ENCODE data around the gene CASTOR1.

CASTOR1 gene

DNA sequence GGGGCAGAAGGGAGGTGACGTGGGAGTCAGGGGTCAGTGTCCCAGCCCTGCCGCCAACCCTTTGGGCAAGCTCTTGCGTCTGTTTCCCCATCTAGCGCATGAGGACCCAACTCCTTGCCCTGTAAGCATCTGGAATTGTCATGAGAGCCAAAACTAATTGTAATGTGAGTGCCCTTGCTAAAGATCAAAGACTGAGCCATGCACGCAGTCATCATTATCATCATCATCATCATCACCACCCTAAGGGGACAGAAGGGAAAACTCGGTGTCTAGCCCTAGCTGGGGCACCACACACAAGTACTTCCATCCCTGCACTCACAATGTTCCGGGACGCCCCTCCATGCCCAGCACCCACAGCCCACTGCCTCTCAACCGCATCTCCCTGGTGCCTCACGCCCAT is 45.2 kb downstream of the CASTOR1 start:
- FAIRE-seq = no peak

DNA sequence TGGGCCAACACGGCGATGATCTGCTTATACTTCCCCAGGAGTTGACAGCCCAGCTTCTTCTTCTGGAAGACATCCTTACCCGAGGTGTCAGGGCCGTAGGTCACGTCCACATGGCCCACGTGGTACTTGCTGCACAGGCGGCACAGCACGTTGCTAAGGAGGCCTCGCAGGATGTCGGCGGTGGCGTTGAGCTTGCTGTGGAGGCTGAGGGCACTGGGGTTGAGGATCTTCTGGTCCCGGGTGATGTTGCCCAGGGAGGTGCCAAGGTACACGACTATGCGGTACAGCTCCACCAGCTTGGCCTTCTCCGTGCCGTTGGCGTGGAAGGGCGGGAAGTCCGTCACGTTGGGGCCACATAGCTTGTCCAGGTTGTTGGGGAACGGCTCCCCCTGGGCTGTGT is 45.6 kb downstream of the CASTOR1 start:
- no peak for FAIRE-seq

DNA sequence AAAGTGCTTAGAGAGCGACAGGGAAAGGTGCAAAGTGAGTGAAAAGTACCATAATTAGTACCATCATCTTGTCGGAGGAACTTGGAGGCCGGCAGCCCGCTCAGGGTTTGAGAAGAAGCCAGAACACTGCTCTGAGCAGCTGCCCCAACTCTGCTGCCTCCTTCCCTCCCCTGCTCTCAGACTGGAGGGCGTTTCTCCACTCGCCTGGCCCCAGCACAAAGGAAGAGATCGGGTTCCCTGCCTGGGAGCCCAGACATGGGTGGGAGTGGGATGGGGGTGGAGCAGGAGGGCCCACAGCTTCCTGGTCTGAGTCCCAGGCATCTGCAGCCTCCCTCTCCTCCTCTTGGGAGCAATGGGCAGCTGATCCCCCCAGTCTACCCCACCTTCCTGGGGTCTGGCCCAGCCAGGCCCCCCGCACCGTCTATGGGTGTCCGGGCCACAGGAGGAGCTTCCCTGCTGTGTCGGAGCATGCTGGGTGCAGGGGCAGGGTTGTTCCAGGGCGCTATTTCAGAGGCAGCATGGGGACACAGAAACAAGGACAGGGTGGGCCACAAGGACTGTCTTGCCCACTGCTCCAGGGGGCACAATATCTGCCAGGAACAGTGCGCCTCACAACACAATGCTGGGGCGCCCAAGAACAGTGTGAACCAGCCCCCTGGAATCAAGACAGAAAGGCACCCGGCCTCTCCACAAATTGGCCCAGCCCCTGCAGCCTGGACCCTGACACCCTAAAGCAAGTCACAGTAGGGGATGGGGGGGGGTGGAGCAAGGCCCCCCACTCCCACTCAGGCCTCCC is 47.5 kb downstream of the CASTOR1 start:
- FAIRE-seq = peak; percentile 86

DNA sequence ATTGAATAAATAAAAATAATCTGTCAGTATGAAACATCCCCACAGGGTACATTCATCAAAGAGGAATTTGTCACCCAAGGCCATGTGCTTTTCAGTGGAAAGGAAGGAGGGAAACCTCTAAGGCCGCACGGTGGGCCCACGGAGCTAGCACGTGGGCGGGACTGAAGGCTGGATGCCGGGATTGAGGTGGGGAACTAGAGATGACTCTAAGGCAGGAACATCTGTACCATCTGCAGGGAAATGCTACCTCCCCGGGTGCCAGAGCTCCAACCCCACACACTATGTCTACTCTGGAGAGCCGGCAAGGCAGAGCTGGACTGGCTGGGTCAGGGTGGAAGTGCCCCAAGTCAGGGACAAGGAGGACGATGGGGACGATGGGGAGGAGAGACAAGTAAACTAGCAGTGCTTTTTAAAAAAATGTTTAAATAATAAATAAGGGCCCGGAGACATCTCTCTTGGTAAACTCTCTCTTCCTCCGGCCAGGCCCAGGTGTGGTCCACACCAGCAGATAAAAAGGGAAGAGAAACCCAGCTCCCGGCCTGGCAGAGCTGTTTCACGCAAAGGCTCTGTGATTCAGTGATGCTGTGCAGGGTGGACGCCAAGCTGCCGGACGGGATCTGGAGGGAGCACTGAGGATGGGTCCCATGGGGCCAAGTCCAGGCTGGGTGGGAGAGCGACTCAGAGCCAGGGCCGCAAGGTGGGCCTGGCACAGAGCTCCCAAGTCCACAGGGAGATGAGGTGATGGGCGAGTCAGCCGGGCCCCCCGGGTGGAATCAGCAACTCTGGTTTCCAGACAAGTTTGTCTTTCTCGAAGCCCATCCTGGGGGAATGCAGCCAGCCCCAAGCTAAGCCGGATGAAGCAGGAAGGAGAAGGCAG is 48.5 kb downstream of the CASTOR1 start:
- FAIRE-seq = peak; percentile 67

DNA sequence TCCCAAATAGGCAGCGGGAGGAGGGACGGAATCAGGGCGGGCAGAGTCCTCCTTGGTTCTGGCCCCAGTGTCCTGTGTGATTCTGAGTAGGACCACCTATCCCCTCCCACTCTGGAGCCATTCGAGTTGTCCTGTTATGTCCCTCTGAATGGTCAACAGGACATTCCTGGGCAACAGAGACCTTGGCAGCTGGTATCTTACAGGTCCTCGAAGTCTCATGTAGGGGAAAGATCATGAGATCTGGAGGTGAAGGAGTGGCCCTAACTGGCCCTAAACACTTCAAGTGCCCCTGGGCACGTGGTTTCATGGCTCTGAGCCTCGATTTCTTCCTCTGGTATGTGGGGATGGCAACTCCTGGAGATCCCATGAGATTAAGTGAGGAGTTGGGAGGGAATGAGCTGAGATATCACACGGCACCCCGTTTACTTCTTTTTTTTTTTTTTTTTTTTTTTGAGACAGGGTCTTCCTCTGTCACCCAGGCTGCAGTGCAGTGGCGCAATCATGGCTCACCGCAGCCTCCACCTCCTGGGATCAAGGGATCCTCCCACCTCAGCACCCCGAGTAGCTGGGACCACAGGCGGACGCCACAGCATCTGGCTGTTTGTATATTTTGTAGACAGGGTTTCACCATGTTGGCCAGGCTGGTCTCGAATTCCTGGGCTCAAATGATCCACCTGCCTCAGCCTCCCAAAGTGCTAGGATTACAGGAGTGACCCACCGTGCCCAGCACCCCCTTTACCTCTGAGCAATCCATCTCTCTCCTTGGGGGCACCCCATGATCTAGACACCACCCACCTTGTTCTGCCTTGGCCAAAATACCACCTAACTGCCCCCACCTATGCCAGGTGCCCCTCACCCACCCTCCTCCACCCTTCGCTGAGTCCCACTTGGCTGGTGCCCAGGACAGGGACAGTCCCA is 49.6 kb downstream of the CASTOR1 start:
- peak; percentile 8 for FAIRE-seq

DNA sequence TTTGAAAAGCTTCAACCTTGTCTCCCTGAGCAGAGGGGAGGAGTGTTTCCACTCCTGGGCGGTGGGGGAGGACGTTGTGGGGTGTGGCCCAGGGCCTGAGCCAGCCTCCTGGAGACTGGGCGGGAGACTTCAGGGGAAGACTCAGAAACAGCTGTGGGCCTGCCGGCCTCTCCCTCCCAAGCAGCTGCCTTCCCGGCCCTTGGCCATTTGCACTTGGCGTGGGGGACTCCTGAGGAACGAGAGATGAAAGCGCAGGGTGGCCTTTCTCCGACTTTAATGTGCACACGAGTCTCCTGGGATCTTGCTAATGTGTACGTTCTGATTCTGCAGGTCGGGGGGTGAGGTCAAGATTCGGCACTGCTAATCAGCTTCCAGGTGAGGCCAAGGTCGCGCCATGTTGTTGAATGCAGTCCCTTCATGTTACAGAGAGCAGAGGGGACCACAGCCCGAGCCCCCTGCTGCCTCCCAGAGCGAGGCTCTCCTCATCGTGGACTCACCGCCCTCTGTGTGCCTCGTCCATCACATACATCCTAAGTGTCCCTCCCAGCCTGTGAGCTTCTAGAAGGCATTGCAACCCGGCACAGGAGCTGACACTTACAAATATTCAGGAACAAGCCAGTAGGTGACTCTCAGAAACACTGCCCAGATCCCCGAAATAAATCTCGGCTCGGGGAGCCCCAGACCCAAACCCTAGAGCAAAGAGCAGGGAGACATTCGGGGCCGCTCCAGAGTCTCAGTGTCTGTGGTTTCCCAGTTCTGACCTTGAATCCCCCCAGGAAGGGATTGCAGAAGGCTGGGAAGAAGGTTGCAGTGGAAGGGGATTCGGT is 50.4 kb downstream of the CASTOR1 start:
- peak; percentile 99 for FAIRE-seq

DNA sequence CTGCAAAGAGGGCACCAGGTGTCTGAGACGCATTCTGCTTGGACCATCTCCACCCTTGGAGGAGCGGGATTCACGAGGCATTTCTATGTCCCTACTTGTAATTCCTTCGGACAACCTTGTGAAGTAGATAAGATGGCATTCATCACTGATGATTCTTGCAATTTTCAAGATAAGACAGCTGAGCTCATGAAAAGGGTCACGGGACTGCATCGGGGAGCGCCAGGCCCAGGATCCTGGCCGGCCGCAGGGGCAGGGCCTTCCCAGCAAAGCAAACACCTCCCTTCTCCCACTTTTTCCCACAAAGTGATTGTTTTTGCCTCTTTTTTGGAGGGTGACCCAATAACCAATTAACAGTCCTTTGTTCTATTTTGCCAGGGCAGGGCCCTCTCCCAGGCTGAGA is 51.2 kb downstream of the CASTOR1 start:
- FAIRE-seq = no peak

DNA sequence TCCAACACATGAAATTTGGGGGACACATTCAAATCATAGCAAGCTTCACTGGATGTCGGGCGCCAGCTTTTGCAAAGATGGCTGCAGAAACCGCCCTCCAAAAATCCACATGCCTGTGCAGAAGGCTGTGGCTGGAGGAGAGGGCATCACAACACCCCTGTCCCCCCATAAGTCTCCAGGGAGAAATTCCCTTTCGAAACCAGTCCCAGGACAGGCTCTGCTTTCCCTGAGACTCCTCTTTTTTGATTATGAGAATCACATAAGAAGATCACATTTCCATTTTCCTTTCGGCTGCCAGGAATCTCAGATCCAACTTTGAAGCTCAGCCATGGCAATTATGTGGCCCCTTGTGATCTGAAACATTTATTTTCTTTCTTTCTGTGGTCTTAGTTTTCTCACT is 52.4 kb downstream of the CASTOR1 start:
- FAIRE-seq = no peak

DNA sequence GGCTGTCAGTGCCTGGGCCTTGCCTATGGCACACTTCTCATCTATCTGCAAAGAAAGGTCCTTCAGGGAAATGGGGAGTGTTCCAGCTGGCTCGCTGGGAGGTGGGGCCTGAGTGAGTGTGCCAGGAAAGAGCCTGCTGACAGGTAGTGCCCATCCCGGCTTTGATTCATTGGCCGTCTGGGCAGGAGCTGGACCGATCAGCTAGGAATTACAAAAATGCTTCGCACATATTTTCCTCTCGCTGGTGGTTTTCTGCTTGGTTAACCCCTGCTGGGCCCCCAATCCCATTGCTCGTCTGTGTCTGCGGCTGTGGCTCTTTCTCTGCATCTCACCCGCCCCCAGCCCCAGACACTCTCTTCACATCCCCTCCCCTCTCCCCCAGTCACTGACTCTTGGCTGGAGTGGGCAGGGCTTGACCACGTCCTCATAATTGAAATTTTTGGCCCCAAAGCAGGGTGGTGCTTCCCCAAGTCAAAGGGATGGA is 53.6 kb downstream of the CASTOR1 start:
- FAIRE-seq = peak; percentile 99

Measured in G401.6 (cell line).